NCI-H446 (cell line): ENCODE measurements around the gene USHBP1.
A peak's percentile ranks its signal among the peaks of the same experiment; 100 is the strongest.

Experiments
- DNase-seq, 2 experiments: peaks; one replicate each; lab custom pipeline; 2025; lab: John Stamatoyannopoulos, UW

Gene USHBP1

DNA sequence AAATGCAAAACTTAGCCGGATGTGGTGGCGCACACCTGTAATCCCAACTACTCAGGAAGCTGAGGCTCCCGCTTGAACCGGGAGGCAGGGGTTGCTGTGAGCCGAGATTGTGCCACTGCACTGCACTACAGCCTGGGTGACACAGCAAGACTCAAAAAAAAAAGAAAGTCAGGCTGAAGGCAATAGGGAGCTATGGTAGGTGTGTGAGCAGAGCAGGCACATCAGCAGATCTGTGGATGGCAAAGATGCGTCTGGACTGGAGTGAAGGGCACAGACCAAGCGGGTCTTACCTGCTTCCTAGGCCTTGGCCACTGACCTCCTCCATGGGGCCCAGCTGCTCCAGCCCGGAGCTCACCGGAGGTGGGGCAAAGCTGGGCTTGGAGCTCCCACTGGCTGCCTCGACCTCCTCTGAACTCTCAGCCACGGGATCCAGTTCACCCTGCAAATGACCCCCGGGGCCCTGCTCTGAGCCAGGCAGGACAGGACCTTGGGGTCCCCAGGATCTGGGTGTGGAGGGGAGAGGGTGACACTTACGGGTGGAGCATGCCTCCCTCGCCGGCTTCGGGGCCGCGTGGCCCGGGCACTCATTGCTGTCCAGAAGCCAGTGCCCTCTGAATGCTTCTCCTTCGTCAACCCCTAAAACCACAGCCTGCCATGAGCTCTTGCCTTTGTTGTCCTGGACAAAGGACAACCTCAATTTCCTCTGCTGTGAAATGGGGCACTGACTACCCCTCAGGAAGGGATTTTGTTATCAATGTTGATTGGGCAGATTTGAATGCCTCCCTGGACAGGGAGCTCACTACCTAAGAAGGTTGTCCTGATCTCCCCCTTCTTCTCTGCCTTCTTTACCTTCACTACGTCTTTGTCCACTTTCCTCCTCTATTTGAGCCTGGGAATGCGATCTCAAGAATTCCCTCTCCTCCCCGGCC lies 569 bp downstream of the USHBP1 start:
- no peak for DNase-seq

DNA sequence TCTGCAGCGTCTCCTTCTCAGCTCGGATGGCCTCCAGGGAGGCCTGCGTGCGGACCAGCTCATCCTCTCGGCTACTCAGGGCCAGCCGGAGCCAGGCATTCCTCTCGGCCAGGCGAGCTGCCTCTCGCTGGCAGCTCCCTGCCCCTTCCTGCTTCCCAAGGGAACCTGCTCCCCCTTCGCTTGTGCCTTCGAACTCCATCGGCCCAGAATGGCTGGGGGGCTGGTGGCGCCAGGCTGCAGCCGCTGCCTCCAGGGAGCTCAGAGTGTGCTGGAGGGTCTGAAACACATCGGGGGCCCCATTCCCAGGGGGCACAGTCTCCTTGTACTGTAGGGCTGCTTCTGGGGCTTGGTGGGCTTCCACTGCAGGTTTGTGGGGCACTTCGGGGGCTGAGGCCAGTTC lies 2.0 kb downstream of the USHBP1 start:
- DNase-seq = no peak

DNA sequence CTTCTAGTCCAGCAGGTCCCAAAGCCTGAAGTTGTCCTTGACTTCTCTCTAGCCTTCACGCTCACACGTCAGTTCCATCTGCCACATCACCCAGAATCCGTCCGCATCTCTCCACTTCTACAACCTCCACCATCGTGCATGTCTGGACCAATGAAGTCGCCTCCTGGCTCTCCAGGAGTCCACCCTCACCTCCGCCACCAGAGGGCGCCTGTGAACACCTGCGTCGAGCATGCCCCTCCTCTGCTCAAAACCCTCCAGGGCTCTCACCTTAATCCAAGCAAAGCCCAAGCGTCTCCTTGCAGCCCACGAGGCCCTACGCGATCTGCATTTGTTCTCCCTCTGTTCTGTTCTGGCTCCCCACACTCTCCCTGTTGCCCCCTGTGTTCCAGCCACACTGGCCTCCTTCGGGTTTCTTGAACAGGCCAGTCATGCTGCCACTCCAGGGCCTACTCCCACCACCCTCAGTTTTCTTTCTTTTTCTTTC lies 3.7 kb downstream of the USHBP1 start:
- peak; percentile 87 to 88 for DNase-seq

- DNase-seq = no peak
These were observed 4.6 kb downstream of the USHBP1 start for GRCh38 chr19:17259934-17260333.

- no peak for DNase-seq
These were observed 5.3 kb downstream of the USHBP1 start for GRCh38 chr19:17259118-17259780.

DNA sequence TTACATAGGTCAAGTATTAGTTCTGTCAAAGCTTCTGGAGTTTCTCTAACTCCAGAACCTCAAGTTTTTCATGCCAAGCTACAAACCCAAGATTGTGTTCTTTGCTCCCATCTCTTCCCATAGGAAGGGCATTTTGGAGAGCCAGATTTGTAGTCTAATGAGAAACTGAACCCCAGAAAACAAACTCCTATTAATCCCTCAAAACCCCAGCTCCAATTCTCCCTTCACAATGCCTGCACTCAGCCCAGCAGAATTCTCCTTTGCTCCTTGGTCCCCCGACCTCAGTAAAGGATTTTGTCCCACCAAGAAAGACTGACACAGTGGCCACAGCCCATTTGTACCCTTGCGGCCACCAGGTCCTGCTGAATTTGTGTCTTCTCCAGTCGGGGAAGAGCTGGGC lies 8.4 kb downstream of the USHBP1 start:
- no peak for DNase-seq

DNA sequence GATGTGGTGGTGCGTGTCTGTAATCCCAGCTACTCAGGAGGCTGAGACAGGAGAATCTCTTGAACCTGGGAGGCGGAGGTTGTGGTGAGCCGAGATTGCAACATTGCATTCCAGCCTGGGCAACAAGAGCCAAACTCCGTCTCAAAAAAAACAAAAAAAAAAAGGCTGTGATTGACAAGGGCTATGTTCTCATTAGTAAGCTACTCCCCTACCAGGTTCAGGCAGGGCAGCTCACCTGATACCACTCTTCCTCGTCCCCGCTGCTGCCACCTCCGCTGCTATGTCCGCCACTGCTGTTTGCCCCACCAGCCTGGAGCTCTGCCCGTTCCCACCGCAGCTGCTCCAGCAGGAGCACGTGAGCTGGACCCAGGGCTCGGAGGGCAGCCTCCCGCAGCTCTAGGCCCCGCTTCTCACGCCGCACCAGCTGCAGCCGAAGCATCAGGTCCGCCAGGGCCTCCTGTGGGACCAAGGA lies 9.4 kb downstream of the USHBP1 start:
- DNase-seq = no peak

DNA sequence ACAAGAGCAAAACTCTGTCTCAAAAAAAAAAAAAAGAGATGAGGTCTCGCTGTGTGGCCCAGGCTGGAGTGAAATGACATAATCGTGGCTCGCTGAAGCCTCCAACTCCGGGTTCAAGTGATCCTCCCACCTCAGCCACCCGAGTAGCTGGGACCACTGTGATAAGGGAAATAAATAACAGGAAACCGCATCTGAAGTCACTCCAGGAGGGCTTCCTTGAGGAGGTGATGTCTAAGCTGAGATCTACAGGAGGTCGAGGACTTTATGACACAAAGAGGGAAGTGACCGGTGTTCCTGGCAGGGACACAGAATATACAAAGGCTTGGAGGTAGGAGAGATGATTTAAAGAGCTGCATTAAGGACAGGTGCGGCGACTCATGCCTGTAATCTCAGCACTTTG lies 9.9 kb downstream of the USHBP1 start:
- no peak for DNase-seq

DNA sequence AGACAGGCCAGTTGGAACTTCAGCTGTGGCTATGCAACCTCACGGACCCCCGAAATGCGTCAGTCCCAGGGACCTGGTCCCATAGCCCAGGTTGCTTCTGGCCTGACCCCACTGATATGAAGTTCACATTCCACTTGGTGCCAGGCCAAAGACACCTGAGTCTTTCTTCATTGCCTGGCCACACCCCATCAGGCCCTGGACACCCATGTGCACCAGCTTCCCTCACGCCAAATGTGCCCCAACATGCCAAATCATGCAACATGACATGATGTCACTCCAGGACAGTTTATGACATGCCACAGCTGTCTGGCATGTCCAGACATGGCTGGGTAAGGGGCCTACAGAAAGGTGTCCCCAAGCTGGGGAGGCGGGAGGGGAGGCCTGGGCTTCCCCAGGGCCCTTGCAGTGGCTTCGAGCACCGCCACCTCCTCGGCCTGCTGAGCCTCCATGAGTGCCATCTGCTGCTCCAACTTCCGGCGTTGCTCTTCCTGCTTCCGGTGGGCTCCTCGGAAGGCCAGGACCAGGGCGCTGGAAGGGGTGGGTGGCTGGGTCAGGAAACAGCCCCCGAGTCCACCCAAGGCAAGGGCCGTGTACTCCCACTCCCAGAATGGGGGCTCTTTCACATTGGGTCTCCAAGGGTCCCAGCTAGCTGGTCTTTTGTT lies 14.5 kb downstream of the USHBP1 start:
- DNase-seq = no peak

DNA sequence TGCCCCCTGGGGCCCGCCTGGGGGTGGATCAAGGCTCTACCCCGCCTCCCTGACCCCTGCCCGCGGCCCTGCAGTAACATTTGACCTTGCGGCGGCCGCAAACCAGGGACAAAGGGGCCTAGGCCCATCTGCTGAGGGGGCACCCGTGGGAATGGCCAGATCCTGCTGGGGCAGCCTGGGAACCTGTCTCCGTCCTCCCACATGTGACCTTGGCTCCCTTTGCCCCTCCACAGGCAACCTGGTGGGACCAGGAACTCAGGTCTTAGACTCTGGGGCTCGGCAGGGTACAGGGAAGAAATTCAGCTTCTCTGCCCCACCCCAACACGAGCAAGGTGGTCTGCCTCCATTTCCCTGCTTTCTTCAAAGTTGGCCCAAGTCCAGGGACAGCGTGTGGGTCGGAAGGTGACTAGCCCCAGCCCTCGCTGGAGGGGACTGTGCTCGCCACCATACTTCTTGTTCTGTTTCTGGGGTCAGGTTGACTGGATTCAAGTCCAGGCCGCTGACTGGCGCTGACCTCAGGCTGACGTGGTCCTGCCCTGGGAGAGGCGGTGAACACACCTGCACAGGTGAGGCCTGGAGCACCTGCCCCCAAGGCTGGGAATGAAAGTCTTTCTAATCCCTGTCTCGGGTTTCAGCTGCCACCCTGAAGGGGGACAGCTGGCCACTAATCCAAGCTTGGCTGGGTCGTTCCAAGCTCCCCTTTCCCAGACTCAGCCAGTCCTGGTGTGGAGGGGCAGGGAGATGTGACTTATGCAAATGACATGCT lies 16.4 kb downstream of the USHBP1 start:
- no peak for DNase-seq

GRCh38 chr19:17246681-17247425 lies 17.7 kb downstream of the USHBP1 start:
- DNase-seq = no peak

GRCh38 chr19:17245535-17245984 lies 19.0 kb downstream of the USHBP1 start, which contains the start of gene NR2F6:
TSS of gene NR2F6 (minus strand) at chr19:17245919. CDS start at chr19:17245220, 699 bp downstream.
- no peak for DNase-seq

DNA sequence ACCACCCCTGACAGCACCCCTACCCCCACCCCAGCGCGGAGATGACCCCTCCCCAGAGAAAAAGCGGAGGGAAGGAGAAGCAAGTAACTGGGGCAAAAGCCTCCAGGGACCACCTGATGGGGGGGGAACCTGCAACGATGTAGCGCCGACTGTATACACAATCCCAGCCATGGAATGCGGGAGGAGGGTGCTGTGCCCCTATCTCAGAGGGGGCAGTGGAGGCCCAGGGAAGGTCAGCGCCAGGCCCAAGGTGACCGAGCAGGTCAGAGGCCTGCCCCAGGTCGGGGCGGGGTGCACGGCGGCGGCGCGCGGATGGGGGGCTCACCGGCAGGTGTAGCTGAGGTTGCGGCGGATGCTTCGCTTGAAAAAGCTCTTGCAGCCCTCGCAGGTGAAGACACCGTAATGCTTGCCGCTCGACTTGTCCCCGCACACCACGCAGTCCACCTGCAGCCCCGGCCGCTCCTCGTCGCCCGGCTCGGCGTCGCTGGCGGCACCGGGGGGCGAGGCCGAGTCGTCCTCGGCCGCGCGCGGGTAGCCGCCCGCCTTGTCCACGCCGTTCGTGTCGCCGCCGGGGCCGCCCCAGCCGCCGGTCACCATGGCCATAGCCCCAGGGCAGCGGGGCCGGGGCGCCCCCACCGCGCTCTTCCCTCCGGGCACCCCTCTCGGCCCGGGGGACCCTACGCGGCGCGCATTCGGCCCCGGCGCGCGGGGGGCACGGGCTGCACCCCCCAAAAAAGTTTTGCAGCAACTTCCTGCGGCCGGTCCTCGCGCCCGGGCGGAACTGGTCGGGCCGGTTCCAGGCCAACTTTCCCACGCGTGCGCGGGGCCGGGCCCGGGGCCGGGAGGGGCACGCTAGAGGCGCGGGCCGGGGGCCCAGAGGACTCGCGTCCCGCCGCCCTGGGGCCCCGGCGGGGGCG lies 19.7 kb downstream of the USHBP1 start:
- DNase-seq = no peak

DNA sequence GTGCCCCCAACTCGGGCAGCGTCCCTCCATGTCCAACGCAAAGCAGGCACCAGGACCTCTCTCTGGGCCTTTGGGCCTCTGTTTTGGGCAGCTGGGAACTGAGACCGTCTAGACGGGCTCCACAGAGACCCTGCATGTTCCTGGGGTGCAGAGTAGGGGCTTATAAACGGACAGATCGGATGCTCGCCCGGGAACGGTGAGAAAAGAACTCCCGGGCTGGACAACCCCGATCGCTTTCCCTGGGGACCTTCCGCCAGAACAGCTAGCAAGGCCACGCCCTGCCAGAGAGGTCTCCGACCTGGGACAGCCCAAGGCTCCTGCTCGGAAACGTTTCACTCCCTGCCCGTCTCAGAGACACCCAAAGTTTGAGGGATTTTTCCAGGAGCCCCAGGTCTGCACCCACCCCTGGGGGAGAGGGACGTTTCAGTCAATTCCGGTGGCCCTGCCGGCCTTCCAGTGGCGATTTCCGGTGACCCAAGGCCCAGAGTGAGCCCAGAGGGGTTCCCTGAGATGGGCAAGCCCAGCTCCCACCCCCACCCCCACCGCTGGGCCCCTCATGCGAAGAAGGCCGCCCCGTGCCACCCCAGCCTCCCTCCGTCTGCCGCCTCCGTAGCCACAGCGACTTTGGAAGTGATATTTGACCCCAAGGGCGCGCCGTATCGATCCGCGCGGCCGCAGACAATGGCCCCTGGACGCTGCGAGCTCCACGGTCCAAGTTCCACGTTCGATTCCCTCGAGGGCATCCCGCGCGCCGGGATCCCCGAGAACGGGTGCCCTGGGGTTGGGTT lies 20.5 kb downstream of the USHBP1 start:
- DNase-seq = no peak

DNA sequence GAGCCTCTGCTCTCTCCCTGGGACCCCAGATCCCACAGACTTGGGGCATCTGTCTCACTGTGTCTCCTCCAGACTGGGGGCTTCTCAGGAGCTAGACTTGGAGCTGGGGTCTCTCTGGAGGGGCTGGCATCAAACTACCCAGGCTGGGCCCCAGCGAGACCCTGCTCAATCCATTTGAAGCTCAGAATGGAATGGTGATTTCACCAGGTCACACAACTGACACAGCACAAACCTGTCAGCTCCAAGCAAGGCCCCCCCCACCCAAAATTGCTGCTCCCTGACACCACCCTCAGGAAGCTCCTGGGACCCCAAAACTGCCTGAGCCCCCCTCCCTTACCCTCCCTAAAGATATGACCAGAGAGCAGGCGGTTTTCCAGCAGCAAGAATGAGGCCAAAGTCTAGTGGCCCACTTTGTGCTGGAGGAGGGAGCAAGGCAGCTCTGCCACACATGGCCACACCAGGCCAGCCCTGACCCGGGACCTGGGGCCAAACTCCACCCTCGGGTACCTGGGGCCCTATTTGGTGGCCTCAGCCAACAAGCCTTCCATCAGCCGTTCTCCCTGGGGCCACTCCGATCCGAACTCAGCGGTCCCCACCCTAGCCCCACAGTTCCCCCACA lies 21.2 kb downstream of the USHBP1 start:
- DNase-seq = no peak

DNA sequence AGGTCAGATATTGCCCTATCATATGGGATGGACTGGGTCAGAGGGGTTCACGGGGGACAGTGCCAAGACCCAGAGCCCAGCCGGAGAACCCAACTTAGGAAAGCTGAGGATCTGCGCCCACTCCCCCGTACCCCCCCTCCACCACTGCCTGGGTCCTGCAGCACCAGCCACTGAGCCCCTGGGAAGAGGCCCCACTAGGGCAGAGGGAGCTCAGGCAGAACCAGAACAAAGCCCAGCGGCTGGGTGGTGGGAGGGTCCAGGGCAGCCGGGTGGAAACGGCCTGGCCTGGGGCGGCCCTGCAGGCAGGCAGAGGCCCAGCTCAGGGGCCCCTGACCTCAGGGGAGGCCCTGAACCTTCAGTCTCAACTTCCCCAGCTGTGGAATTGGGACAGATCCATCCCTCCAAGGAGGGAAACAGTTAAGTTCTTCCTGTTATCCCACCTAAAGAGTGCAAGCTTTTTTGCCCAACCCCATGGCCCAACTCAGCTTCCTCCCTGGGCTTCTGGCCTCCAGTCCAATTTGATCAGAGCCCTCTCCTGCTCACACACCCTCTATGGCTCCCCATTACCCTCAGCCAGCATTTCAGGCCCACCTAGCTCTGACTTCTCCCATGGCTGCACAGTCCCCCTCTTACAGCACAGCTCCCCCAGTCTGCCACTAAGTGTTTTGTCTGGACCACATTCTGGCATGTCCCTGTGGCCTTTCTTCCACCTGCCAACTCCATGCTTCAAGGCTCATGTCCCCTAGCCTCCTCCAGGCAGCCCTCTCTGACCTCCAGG lies 21.9 kb downstream of the USHBP1 start:
- no peak for DNase-seq

- DNase-seq = no peak
These were observed 23.6 kb downstream of the USHBP1 start for GRCh38 chr19:17240826-17241399.
